ENCODE results near the gene UST. TPM values are rescaled to one million over a fixed set of nuclear protein-coding genes. Genes with fewer than 3 reads are reported as not detected.

UST gene
- polyA plus RNA-seq, 1 donor from 2014 or later, result 7.5 TPM

GRCh38 chr6:149075616-149076354 is 329.0 kb downstream of the UST start:
- no peak overlapping the region for H2AFZ ChIP-seq (ENCODE audit: low read depth, low read length)
- no peaks in the 10 kb centered on the region for H3K27me3 ChIP-seq (ENCODE audit: insufficient read depth, low read depth, low read length)
- no peak overlapping the region for H3K9ac ChIP-seq (ENCODE audit: low read length)
- no peak for TF ChIP-seq POLR2AphosphoS5 (IDR thresholded peaks at IDR 0.05)
- TF ChIP-seq TAF1 (IDR thresholded peaks at IDR 0.05; ENCODE audit: low read depth), result no peak
- no peaks in the 10 kb centered on the region for H4K20me1 ChIP-seq (ENCODE audit: insufficient read depth)
- no peaks in the 10 kb centered on the region for H3K9me3 ChIP-seq (ENCODE audit: low read length)
- H3K4me3 ChIP-seq (ENCODE audit: low read length), result no peak overlapping the region
- H3K4me2 ChIP-seq (ENCODE audit: low read length), result no peak overlapping the region
- H3K36me3 ChIP-seq (ENCODE audit: insufficient read depth, low read length), result no peaks in the 10 kb centered on the region
- no peaks in the 10 kb centered on the region for H3K79me2 ChIP-seq (replicated peaks; ENCODE audit: insufficient read depth, low read length)
- H3K9me2 ChIP-seq (ENCODE audit: insufficient read depth, low read length), result no peaks in the 10 kb centered on the region
- H3F3A ChIP-seq (ENCODE audit: insufficient read depth, low read length, poor library complexity, severe bottlenecking), result no peaks in the 10 kb centered on the region
- H3K27ac ChIP-seq (ENCODE audit: low read length), result no peak overlapping the region

GRCh38 chr6:149076355-149076734 is 329.5 kb downstream of the UST start:
- Histone ChIP-seq H3K9me2 (ENCODE audit: insufficient read depth, low read length) (no peaks in the 10 kb centered on the region), H3K27me3 (ENCODE audit: insufficient read depth, low read depth, low read length) (no peaks in the 10 kb centered on the region), H3K4me2 (ENCODE audit: low read length) (no peak overlapping the region), H3K79me2 (replicated peaks; ENCODE audit: insufficient read depth, low read length) (no peaks in the 10 kb centered on the region), H3K4me3 (ENCODE audit: low read length) (no peak overlapping the region), H3K36me3 (ENCODE audit: insufficient read depth, low read length) (no peaks in the 10 kb centered on the region), H3K9ac (ENCODE audit: low read length) (no peak overlapping the region), H2AFZ (ENCODE audit: low read depth, low read length) (no peak overlapping the region), H3F3A (ENCODE audit: insufficient read depth, low read length, poor library complexity, severe bottlenecking) (no peaks in the 10 kb centered on the region), H3K27ac (ENCODE audit: low read length) (no peak overlapping the region), H4K20me1 (ENCODE audit: insufficient read depth) (no peaks in the 10 kb centered on the region), H3K9me3 (ENCODE audit: low read length) (no peaks in the 10 kb centered on the region)
- TF ChIP-seq MXI1 (conservative IDR thresholded peaks at IDR 0.05; ENCODE audit: poor library complexity, severe bottlenecking) (no peak), TAF1 (IDR thresholded peaks at IDR 0.05; ENCODE audit: low read depth) (no peak), RAD21 (conservative IDR thresholded peaks at IDR 0.05) (no peak)

GRCh38 chr6:149077208-149077607 is 330.4 kb downstream of the UST start:
- TF ChIP-seq SMC3 (conservative IDR thresholded peaks at IDR 0.05; ENCODE audit: poor library complexity) (no peak), MXI1 (conservative IDR thresholded peaks at IDR 0.05; ENCODE audit: poor library complexity, severe bottlenecking) (no peak), RAD21 (conservative IDR thresholded peaks at IDR 0.05) (no peak), POLR2AphosphoS5 (IDR thresholded peaks at IDR 0.05) (no peak), EZH2 (IDR thresholded peaks at IDR 0.05; ENCODE audit: borderline replicate concordance, insufficient read depth, low read length, poor library complexity, severe bottlenecking) (no peak), REST (IDR thresholded peaks at IDR 0.05; ENCODE audit: borderline replicate concordance) (no peak), CTCF (IDR thresholded peaks at IDR 0.05; ENCODE audit: poor library complexity, severe bottlenecking) (no peak), EP300 (conservative IDR thresholded peaks at IDR 0.05; ENCODE audit: poor library complexity, severe bottlenecking) (no peak), TAF1 (IDR thresholded peaks at IDR 0.05; ENCODE audit: low read depth) (no peak)
- Histone ChIP-seq H3K27me3 (ENCODE audit: insufficient read depth, low read depth, low read length) (no peaks in the 10 kb centered on the region), H3K79me2 (replicated peaks; ENCODE audit: insufficient read depth, low read length) (no peaks in the 10 kb centered on the region), H3K36me3 (ENCODE audit: insufficient read depth, low read length) (no peaks in the 10 kb centered on the region), H3K9me3 (ENCODE audit: low read length) (no peaks in the 10 kb centered on the region), H3K4me3 (ENCODE audit: low read length) (no peak overlapping the region), H4K20me1 (ENCODE audit: insufficient read depth) (no peaks in the 10 kb centered on the region), H3K4me2 (ENCODE audit: low read length) (no peak overlapping the region), H3K9ac (ENCODE audit: low read length) (no peak overlapping the region), H2AFZ (ENCODE audit: low read depth, low read length) (no peak overlapping the region), H3K27ac (ENCODE audit: low read length) (no peak overlapping the region), H3K9me2 (ENCODE audit: insufficient read depth, low read length) (no peaks in the 10 kb centered on the region), H3F3A (ENCODE audit: insufficient read depth, low read length, poor library complexity, severe bottlenecking) (no peaks in the 10 kb centered on the region)
